UCSD-AML1 (cell line): ENCODE measurements around the gene OPTC.
"Not testable (repeated sequence)": the region's sequence is repeated elsewhere in the genome, so short reads cannot be mapped to it uniquely, and the experiment has no call there.

Experiments
- DNase-seq: peaks from one replicate; lab custom pipeline; 2025; ENCODE audit not compliant: unreplicated experiment; lab: John Stamatoyannopoulos, UW

Gene OPTC

GRCh38 chr1:203513585-203514031, 19.7 kb downstream of the OPTC start:
- DNase-seq, result no peak

GRCh38 chr1:203516184-203516583, 22.2 kb downstream of the OPTC start:
- DNase-seq, result no peak

DNA sequence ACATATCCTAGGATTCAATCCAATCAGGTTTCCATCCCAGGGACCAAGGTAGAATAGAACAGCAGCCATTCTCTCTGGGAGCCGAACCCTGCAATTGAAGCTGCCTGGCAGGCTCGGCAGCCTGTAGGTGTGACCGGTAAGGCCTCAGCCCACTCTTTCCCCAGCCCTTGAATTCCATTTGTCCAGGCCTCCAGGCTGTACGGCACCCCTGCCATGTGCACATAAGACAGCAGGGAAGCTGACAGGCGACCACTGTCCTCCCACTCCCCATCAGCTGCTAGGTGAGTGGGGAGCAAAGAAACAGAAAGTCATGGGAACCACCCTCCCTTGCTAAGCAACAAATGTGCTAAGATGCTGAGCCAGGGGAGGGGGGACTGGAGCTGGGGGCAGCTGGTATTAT, 23.0 kb downstream of the OPTC start:
- DNase-seq, result no peak

DNA sequence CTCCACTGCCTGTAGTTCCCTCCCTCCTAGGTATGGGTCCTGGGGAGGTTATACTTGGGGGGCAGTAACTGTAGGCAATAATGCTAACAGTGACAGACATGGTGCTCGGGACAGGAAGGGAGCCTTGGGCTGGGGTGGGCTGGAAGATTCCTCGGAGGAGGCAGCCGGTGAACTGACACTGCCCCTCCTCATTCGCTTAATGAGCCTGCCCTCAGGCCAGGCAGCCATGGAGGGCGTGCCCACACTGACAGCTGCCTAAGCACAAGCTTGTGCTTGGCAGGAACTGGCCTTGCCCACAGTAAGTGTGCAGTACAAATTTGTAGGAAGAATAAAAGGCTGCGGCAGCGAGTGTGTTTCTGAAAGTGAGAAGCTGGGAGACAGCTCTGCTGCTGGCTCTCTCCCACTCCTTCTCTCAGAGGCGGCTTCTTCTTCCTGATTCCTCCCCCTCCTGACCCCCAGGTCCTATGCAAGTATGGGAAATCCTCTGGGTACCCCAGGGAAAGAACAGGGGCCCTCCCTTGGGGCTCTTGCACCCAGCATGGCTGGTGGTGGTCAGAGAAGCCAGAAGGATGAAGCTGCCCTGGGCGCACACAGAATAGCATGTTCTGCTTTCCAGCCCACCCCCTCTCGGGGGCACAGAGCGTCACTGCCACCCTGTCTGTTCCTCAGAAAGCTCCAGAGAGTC, 23.6 kb downstream of the OPTC start:
- no peak for DNase-seq

DNA sequence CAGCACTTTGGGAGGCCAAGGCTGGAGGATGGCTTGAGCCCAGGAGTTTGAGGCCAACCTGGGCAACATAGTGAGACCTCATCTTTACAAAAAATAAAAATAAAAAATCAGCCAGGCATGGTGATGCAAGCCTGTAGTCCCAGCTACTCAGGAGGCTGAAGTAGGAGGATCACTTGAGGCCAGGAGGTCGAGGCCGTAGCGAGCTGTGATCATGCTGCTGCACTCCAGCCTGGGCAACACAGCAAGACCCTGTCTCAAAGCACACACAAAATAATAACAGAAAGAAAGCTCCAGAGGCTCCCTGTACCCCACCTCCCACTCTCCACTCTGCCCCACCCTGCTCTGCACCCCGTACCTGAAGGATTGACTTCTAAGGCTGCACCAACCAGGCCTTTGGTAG, 24.2 kb downstream of the OPTC start:
- not testable (repeated sequence) for DNase-seq

DNA sequence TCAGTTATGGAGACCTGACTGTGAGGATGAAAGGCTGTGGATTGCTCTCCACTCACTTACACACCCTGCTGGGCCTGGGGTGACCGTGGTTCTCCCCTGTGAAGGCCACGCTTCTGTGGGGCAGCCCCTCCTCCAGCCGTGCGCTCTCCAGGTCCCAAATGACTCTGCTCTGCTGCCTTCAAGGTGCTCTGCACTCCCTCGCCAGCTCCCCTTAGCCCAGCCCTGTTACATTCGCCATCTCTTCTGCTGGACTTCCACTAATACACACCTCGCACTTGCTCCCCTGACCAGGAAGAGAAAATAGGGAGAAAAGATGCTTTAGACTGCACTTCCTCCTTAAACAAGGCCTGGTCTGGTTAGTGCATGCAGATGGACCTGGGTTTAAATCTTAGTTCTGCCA, 24.6 kb downstream of the OPTC start:
- DNase-seq, result no peak

DNA sequence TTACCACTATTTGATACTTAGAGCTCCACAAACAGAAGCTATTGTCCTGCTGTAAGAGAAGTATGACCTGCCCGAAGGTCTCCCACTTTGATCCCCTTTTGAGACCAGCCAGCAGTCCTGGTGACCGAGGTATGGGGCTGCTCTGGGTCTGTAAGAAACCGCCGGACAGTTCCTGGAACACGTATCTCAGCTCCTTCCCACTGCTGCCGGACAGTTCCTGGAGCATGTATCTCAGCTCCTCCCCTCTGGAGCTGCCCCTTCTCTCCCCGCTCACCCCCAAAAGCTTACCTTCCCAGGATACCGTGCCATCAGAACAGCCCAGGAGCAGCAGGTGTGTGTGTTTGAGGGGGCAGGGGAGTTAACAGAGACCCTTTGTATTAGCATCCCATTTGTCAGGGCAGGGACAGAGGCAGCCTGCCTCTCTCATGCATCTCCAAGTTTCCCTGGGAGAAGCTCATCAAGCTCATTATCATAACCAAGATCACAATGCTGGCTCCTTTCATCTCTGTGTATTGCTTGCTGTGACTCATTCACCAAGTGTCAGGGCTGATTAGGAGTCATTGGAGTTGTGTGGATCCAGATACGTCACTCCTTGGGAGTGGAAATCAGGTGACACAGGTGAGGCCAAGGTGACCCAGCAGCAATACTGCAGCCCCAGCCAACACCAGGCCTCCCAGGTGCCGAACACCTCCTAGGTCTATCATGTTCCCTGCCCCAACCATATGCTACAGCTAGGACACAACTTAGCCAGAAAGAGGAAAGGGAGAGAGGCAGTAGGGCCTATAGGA, 25.3 kb downstream of the OPTC start:
- no peak for DNase-seq

- no peak for DNase-seq
Observed at GRCh38 chr1:203519896-203520295, 25.9 kb downstream of the OPTC start.

DNA sequence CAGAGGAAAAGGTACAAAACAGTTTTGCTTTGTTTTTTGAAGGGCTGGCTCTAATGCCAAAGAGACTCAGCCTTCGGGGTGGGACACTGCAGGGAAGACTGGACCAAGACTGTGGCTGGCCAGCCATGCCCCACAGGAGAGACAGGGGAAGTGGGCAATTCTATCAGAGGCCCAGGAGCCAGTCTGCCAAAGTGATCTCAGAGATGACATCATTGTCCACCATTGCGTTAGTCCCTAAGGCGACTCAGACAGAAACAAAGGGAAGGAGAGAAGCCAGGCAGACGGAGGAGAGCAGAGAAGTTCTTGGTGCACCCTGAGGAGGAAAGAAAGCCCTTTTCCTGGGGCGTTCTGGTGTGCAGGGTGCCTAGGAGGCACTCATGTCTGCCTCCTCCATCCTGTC, 26.4 kb downstream of the OPTC start:
- DNase-seq, result no peak

GRCh38 chr1:203521074-203521794, 27.3 kb downstream of the OPTC start:
- DNase-seq, result no peak

DNA sequence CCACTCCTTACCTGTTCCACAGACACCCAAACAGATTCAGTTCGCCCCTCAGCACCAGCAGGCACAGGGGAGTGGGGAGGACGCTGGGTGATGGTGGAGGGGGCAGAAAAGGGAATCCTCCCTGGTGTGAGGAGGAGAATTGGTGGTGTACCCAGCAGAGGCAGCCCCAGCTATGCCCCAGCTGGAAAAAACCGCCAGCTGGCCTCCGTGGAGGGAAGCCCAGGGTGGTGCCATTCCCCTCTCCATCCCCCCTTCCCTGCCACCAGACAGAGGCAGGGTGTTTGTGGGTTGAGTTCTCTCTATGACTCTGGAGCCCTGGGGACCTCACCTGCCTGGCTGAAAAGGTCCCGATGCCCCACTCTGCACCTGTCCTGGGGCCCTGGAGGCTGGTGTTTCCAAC, 27.9 kb downstream of the OPTC start:
- DNase-seq, result no peak

DNA sequence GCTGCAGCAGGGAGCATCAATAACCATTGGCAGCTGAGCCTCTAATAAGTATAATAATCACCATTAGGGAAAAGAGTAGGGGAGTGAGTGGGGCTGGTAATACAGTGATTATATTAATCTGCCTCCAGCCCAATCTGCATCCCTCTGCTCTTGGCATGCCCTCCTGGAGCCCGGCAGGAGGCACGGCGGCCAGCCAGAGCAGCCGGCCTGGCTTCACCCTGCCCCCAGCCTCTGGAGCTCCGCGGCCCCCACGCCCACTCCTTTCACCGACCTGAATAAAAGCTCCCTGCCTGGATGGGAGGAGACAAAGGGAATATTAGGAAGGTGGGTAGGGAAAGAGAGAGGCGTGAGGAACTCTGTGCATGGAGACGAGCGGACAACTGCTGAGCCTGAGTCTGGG, 28.3 kb downstream of the OPTC start:
- no peak for DNase-seq

- no peak for DNase-seq
Observed at GRCh38 chr1:203523667-203524066, 29.7 kb downstream of the OPTC start.

DNA sequence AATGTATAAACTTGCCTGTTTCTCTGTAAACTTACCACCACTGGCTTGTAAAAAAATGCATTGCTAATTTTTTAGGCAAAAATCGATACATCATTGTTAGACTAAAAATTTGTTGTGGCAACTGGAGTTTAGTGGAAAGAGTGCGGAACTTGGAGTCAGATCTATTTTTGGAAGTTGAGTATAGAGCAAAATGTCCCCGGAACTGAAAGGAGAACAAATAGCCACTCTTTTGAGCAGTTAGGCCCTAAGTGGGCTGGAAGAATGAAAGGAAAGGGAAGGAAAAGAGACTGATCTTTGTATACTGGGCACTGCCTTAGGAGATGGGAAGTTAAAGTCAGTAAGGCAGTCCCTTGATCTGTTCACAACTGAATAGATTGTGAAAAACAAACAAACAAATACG, 30.2 kb downstream of the OPTC start:
- no peak for DNase-seq

DNA sequence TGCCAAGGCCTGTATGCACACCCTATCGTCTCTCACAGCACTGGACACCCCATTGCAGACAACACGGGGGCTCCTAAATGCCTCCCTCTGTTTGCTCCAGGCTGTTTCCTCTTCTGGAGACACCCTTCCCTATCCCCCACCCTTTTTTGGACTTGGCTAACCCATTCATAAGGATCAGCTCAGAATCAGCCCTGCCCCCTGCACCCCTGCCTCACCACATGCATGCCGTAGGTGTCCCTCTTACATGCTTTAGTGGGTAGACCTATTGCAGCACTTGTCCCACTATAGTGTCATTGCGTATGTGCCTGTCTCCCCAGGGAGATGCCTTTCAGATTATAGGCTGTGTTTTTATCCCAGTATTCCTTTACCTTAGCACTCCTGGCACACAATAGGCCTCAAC, 30.9 kb downstream of the OPTC start:
- no peak for DNase-seq

GRCh38 chr1:203525685-203526084, 31.7 kb downstream of the OPTC start:
- no peak for DNase-seq

GRCh38 chr1:203526130-203526529, 32.2 kb downstream of the OPTC start:
- no peak for DNase-seq

- no peak for DNase-seq
Observed at GRCh38 chr1:203526572-203526971, 32.6 kb downstream of the OPTC start.

DNA sequence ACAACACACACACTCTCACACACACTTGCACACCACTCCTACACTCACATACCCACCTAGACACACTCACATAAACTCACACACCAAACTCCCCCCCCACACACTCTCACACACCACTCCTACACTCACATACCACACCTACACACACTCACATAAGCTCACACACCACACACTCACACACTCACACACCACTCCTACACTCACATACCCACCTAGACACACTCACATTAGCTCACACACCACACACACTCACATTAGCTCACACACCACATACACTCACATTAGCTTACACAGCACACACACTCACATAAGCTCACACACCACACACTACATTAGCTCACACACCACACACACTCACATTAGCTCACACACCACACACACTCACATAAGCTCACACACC, 33.1 kb downstream of the OPTC start:
- no peak for DNase-seq

DNA sequence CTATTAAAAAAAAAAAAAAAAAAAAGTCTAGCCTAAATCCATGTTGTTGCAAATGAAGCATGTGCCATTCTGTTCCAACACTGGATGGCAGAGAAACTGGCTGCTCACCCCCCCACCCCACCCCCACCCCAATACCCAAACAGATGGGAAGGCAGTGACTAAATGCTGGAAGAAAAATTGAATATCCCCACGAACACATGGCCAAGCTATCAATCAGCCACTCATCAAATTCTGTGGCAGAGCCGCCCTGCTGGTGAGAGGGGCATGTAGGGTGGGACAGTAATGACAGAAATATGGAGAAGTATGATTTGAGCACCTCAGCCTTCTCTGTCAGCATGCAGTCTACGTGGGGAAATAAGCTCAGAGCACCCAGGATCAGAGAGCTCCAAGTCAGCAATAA, 34.1 kb downstream of the OPTC start:
- DNase-seq, result no peak

DNA sequence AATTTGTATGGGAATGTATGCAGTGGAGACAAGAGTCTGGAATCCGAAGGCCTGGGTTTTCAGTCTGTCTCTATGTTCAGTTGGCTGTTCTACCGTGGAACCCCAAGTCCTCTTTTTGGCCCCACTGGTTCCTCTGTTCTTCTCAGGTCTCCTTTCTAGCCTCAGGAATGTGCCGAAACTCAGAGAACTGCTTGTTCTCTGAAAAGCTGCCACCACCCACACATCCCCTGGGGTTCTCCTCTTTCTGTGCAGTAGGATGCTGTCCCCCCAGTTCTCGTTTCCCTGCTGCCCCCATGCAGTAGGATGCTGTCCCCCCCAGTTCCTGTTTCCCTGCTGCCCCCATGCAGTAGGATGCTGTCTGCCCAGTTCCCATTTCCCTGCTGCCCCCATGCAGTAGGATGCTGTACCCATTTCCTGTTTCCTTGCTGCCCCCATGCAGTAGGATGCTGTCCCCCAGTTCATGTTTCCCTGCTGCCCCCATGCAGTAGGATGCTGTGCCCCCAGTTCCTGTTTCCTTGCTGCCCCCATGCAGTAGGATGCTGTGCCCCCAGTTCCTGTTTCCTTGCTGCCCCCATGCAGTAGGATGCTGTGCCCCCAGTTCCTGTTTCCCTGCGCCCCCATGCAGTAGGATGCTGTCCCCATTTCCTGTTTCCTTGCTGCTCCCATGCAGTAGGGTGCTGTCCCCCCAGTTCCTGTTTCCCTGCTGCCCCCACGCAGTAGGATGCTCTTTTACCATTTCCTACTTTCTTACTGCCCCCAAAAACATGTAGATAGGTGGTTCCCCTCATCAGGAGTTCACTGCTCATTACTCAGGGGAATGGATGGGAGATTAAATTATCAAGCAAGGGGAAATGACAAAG, 35.3 kb downstream of the OPTC start:
- no peak for DNase-seq
